Stimulated activated CD4-positive, alpha-beta T cell treated with anti-CD3 and anti-CD28 coated beads, TNF-alpha, amount 100 ng/mL, for 1 hour (primary cell): ENCODE results near the gene SYNC.
"Not testable (repeated sequence)": the region's sequence is repeated elsewhere in the genome, so short reads cannot be mapped to it uniquely, and the experiment has no call there.

Source experiments
- DNase-seq, 3 donors: peaks; one replicate each; pipeline ENCODE4 v3.0.0-alpha.2; 2020; ENCODE audit warnings: low read depth in 3 of 3, low spot score in 1 of 3

The SYNC gene

DNA sequence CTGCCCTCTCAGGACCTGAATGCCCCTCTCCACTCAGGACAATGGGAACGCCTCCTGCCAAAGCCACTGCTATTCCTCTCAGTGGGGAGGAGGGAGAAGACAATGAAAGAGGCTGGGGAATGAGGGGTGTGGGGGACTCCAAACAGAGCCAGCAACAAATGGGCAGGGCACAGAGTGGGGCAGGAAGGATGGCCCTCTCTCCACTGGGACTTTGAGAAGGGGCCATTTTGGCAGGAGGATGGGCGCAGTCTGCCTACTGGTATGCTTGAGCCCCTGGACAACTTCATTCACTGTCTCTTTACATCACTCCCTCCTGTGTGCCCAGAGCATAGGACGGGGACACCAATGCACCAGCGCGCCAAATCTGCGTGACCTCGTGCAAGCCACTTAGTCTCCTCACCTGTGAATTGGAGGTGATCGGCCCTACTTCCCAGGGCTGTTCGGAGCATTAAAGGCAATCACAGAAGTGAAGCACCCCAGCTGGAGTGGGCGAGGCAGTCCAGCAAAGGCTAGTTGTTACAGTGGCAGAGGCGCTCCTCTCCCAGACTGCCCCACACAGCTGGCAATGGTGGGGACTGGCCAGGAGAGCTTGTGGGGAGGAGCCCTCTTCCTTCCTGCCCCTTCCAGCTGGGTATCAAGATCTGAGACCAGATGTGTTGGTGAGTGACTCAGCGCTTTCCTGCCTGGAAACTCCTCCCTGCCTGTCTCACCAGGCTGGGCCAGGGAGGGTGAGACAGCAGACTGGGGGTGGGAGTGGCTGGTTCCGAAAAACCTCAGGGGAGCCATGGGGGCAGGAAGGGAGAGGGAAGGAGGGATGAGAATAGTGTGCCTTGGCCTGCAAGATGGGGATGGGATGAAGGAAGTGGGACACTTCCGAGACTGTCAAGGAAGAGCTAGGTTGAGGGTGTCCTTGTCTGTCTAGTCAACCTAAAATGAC lies 22.4 kb upstream of the SYNC start:
- no peak for DNase-seq

DNA sequence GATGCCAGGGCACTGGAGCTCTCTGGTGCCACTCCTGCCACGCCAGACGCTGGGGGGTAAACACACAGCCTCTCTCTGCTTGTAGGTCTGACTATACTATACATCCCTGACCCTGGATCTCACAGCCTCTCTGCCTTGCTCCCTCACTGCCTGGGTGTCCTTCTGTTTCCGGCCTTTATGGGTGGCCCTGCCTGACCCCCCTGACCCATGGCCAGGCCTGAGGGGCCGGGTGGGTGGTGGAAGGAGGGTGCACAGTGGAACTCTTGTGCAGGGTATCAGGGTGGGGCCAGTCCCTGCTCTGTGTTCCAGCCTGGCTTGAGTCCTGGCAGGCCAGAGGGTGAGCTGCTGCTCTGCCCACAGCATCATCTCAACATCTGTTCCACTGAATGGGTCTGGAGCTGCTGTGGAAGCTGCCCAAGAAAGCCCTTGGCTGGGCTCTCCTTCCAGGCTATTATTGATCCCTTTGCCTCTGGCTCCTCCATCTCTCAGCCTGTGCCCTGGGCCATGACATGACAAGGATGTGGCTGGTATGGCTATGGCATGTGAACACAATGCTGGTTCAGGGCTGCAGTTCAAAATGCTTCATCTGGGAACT lies 17.2 kb upstream of the SYNC start:
- no peak for DNase-seq

GRCh38 chr1:32718527-32718926 lies 16.0 kb upstream of the SYNC start:
- no peak for DNase-seq

DNA sequence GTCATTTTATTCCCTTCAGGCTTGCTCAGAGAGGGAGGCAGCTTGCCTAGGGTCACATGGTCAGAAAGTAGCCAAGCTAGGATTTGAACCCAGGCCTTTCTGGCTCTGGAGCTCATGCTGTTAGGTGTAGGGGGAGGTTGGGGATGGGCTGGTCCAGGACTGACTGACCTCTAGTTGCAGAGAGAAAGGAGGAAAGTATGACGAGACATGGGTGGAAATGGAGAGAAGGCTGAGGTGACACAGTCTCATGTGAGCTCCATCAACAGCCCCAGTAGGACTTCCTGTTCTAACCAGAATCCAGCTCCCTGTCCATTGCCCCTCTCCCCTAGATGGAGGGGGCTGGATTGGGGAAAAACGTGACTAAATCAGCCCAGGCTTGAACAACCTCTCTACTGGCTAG lies 15.5 kb upstream of the SYNC start:
- no peak for DNase-seq

DNA sequence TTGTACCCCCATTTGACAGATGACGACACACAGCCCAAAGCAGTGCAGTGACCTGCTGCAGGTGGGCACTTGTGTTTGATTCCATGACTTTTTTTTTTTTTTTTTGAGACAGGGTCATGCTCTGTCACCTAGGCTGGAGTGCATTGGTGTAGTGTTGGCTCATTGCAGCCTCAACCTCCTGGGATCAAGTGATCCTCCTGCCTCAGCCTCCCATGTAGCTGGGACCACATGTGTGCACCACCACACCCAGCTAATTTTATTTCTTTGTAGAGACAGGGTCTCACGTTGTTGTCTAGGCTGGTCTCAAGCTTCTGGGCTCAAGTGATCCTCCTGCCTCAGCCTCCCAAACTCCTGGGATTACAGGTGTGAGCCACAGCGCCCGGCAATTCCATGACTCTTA lies 14.9 kb upstream of the SYNC start:
- DNase-seq = no peak

GRCh38 chr1:32716312-32717148 lies 14.0 kb upstream of the SYNC start:
- DNase-seq = peak in 1 of 3 donors; percentile 24

GRCh38 chr1:32715901-32716311 lies 13.3 kb upstream of the SYNC start:
- DNase-seq = no peak

GRCh38 chr1:32714277-32714676 lies 11.7 kb upstream of the SYNC start:
- no peak for DNase-seq

DNA sequence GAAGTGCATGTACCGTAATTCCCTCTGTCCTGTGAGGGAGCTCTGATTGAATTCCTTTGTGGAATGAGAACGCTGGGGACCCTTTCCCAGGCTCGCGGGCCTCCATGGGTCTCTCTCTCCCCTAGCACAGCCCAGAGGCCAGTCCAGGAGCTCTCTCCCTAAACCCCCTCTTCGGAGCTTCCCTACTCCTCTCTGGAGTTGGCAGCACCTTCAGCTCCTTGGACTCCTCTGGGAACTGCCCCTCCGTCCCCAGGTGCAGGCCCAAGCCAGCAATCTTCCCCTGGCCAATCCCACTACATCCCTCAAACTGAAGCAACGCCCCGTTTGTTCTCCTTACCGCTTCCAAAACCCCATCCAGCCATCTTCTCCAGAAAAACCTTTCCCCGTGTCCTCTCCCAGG lies 10.5 kb upstream of the SYNC start:
- DNase-seq = no peak

DNA sequence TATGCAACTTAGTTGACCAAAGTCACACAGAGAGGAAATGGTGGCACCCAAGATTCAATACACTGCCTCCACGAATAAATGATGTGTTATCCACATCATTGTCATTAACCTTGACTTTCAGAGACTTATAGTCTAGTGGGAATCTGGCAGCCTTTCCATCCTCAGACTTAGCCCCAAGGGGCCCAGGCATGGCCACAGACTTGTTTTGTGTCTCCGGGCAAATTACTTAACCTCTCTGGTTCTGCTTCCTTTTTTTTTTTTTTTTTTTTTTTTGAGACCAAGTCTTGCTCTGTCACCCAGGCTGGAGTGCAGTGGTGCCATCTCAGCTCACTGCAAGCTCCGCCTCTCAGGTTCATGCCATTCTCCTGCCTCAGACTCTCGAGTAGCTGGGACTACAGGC lies 8.7 kb upstream of the SYNC start:
- not testable (repeated sequence) for DNase-seq

DNA sequence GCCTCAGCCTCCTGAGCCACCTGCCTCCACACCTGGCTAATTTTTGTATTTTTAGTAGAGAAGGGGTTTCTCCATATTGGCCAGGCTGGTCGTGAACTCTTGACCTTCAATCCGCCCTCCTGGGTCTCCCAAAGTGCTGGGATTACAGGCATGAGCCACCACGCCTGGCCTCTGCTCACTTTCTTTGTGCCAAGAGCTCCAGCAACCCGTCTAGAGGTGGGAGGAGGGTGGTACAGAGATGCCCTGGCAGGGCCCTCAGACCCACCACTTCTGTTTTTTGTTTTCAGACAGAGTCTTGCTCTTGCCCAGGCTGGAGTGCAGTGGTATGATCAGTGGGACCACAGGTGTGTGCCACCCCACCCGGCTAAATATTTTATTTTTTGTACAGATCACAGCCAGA lies 6.9 kb upstream of the SYNC start:
- no peak for DNase-seq

DNA sequence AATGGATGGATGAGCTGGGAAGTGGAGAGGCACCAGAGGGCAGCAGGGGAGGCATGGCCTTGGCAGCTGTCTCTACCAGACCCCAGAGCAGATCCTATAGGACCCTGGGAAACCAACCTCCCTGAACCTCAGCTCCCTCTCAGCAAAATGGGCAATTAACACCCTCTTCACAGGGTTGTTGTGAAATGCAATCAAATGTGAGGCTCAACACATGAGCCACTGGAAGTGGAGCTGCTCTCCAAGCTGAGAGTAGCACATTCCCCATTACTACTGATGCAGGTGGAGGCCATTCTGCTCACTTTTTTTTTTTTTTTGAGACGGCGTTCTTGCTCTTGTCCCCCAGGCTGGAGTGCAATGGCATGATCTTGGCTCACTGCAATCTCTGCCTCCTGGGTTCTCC lies 6.5 kb upstream of the SYNC start:
- no peak for DNase-seq

GRCh38 chr1:32706491-32706890 lies 3.9 kb upstream of the SYNC start:
- no peak for DNase-seq

- DNase-seq = no peak
These were observed 2.9 kb upstream of the SYNC start for GRCh38 chr1:32705516-32705915.

GRCh38 chr1:32703479-32704291 lies 1.1 kb upstream of the SYNC start:
- DNase-seq = no peak

DNA sequence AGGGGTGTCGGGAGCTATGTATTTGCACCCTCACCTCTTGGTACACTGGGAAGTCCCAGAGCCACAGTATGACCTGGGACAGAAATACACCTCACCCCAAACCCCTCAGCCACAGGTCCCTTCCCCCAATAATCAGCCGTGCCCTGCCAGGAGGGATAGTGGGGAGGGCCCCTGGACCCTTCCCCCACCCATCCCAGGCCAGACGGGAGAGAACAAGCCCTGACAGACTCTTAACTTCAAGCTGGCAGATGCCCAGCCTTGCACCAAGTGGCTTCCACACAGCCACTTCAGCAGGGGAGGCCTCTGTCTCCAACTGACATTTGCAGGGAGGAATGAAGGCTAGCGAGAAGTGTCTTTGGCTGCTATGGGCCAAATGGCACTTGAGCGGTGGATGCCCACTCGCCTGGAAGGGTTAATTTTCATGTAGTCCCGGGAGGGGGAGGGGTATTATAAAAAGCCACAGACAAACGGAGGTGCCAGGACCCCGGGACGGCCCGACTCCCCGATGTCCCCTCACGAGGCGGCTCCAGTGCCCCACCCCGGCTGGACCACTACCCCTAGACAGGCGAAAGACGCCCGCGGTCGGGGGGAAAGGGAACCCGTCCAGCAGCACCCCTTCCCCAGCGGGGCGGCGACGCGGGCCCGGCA lies 495 bp downstream of the SYNC start:
- DNase-seq = no peak

- DNase-seq = no peak
These were observed 1.1 kb downstream of the SYNC start for GRCh38 chr1:32701421-32701911.

DNA sequence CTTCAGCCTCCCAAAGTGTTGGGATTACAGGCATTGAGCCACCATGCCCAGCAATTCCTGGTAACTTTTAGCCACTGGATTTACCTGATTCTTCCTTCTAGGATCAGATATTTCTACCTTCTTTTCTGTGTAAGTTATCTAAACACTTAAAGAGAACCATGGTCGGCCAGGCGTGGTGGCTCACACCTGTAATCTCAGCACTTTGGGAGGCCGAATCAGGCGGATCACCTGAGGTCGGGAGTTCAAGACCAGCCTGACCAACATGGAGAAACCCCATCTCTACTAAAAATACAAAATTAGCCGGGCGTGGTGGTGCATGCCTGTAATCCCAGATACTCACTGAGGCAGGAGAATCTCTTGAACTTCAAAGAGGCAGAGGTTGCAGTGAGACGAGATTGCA lies 5.6 kb downstream of the SYNC start:
- DNase-seq = not testable (repeated sequence)

DNA sequence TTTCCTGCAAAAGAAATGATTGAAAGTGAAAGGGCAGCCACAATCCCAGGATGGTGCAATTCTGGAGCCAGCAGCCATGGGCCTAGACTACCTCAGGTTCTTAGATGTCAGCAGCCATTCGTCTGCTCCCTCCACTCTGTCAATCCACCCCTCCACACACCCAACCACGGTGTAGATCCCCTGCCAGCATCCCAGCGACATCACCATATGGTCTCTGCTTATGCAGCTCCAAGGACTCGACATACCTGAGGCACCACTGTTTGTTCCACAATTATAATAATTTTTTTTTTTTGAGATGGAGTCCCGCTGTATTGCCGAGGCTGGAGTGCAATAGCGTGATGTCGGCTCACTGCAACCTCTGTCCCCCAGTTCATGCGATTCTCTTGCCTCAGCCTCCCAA lies 6.5 kb downstream of the SYNC start:
- DNase-seq = no peak
